Thyroid gland (tissue), 4 donors: ENCODE results near the gene TNS3.

ENCODE experiments used
- CTCF ChIP-seq, 6 experiments: fragments of 200-600 bp in 3 of 6; fragments of 450-650 bp in 3 of 6; sonication (generic) in 3 of 6; IDR thresholded peaks; one replicate each; pipeline ENCODE4 v1.5.1; 2016 to 2019; ENCODE audit warnings: antibody characterized with exemption in 6 of 6, mild to moderate bottlenecking in 2 of 6, inconsistent platforms in 1 of 6, moderate library complexity in 1 of 6
- POLR2A ChIP-seq, 2 donors: fragments of 450-650 bp; IDR thresholded peaks; one replicate each; pipeline ENCODE4 v1.6.1; 2017; ENCODE audit warnings: antibody characterized with exemption in 2 of 2, mild to moderate bottlenecking in 2 of 2, moderate library complexity in 1 of 2

GRCh38 chr7:47376991-47377616 lies 204.8 kb downstream of the TNS3 start:
- no peak for TF ChIP-seq CTCF (IDR thresholded peaks at IDR 0.05)
- no peak for TF ChIP-seq POLR2A (IDR thresholded peaks at IDR 0.05)
